ENCODE results near the gene ARHGAP22. TPM values are rescaled to one million over a fixed set of nuclear protein-coding genes. Genes with fewer than 3 reads are reported as not detected.

ARHGAP22 gene
- total RNA-seq, 1 experiment from 2014 or later = 0.24 TPM

DNA sequence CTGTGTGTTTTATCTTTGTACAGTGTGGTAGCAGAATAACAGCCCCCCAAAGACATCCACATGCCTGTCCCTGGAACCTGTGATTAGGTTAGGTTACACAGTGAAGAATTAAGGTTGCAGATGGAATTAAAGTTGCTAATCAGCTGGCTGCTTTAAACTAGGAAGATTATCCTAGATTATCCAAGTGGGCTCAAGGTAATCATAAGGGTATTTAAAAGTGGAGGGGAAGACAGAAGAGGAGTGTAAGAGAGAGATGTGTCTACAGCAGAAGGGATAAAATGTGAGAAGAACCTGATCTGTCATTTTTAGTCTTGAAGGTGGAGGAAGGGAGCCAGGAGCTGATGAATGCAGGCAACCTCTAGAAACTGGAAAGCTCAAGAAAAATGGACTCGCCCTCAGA lies 117.6 kb downstream of the ARHGAP22 start:
- DNase-seq (ENCODE audit: low read depth, low spot score) = no peak
- in situ Hi-C loops (cut with HindIII; ENCODE audit: low pct_unique_long_range_greater_than_20kb, low sequenced_read_pairs) = no loop called here

DNA sequence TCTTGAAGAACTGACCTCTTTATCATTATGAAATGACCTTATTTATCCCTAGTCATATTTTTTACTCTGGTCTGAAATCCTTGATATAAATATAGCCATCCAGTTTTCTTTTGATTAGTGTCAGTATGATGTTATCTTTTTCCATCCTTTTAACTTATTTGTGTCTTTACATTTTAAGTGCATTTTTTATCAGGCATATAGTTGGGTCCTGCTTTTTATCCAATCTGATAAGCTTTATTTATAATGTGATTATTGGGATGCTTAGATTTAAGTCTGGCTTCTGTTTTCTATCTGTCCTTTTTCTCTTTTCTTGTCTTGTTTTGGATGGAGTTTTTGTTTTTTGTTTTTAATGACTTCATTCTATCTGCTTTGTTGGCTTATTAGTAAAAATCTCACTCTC lies 119.2 kb downstream of the ARHGAP22 start:
- no peak for DNase-seq (ENCODE audit: low read depth, low spot score)
- in situ Hi-C loops (cut with HindIII; ENCODE audit: low pct_unique_long_range_greater_than_20kb, low sequenced_read_pairs) = no loop called here

DNA sequence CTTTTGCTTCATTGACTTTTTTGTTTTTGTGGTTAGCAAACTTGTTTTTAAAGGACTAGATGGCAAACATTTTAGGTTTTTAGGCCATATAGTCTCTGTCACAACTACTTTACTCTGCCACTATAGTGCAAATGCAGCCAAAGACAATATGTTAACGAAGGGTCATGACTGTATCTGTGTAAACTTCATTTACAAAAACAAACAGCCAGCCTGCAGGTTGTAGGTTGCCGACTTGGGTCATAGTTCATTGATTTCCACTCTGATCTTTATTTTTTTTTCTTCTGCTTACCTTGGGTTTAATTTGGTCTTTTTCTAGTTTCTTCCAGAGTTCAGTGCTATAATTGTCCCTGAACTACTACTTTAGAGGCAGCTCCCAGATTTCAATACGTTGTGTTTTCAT lies 120.0 kb downstream of the ARHGAP22 start:
- DNase-seq (ENCODE audit: low read depth, low spot score) = no peak
- in situ Hi-C loops (cut with HindIII; ENCODE audit: low pct_unique_long_range_greater_than_20kb, low sequenced_read_pairs) = no loop called here

DNA sequence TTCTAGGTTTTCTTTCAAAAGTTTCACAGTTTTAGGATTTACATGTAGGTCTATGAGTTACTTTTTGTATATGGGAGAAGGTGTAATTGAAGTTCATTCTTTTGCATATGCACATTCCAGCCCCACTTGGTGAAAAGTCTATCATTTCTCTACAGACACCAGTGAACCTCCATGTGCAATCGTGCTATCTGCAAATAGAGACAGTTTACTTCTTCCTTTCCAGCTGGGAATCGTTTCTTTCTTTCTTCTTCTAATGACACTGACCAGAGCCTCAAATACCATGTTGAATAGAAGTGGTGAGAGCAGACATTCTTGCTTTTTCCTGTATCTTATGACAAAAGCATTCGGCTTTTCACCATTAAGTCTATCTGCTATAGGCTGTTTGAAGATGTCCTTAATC lies 122.7 kb downstream of the ARHGAP22 start:
- in situ Hi-C loops (cut with HindIII; ENCODE audit: low pct_unique_long_range_greater_than_20kb, low sequenced_read_pairs) = no loop called here
- no peak for DNase-seq (ENCODE audit: low read depth, low spot score)

DNA sequence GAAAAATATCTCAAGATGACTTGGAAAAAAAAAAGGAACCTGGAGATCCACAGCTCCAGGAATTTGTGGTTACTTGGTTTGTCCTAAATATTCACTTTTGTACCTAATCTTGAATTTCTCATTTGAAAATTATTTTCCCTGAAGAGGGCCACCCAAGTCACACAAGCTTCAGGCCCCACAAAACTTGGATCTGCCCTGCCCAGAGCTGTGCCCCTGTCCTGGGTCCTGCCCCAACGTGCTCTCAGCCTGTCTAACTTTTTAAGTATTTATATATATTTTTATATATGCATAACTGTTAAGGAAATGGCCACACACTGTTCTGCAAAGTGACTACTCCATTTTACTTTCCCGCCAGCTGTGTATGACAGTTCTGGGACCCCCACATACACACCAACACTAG lies 123.5 kb downstream of the ARHGAP22 start:
- DNase-seq (ENCODE audit: low read depth, low spot score) = no peak
- in situ Hi-C loops (cut with HindIII; ENCODE audit: low pct_unique_long_range_greater_than_20kb, low sequenced_read_pairs) = no loop called here

DNA sequence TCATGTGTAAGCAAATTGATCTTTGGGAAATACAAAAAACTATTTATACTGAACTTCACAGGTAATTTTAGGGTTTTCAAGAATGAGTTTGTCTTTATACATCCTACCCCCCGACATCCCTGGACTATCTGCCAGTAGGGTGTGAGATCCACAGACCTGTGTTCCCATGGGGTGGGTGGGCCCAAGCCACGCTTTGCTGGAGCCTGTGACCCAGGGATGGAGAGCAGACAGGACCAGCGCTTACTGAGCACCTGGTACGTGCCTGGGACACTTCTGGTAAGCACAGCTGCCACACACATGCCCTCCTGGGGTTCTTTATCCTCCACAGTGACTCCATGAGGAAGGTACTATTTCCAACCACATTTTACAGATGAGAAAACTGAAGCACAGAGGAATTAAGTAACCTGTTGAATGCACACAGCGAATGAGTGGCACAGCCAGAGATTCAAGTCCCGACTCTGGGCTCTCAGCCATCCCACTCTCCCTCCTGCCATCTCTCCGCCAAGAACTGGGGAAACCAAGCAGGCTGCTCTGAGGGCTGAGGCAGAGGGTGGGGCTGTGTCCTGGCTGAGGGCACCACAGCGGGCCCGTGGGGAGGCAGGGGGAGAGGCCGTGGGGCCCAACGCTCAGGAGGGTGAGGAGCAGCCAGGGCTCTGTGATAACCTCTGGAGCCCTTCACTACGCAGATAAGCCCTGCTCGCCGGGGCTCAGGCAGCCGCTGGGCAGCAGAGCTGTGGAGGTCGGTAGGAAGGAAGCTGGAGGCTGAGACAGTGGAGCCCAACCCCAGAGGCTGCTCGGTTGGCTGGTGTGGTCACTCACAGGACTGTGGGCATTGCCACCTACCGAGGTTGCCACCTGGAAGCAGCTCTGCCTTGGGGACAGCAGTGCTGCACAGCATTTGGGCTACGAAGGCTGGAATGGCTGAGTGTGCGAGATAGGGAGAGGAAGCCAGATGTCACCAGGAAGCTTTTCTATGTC lies 124.2 kb downstream of the ARHGAP22 start:
- in situ Hi-C loops (cut with HindIII; ENCODE audit: low pct_unique_long_range_greater_than_20kb, low sequenced_read_pairs) = no loop called here

DNA sequence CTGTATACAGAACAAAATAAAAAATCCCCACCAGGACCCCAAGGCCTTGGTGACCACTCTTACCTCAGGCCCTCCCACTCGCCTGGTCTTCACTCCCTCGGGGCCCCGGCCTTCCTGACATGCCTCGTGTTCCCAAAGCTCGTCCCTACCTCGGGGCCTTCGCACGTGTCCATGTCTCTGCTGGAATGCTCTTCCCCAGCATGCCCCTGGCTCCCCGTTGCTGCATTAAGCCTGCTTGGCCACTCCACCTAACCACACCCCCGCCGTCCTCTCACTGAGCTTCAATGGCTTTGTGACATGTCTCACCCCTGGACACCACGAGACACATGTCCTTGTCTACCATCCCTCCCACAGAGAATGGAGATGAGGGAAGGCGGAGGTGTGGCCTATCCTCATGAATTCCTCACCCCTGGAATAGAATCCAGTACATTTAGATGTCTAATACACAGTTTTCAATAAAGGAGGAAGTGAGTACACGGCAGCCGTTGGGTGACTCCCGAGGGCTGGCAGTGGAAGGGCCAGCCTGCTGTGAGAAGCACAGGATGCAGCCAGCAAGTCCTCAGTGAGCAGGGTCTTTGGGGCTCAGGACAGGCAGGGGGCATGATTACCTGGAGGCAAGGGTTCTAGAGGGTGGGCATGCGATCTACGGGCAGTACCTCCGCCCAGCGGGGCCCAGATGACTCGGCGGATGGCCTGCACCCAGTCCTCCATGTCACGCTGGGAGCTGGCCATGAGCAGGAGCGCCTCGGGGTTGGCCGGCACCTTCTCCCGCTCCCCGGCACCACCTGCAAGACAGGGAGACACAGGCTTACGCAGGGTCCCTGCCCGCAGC lies 125.7 kb downstream of the ARHGAP22 start:
- no peak for DNase-seq (ENCODE audit: low read depth, low spot score)
- in situ Hi-C loops (cut with HindIII; ENCODE audit: low pct_unique_long_range_greater_than_20kb, low sequenced_read_pairs) = no loop called here

More for the DNA sequence above, 124.2 kb downstream of the ARHGAP22 start:
- DNase-seq (ENCODE audit: low read depth, low spot score) = no peak

DNA sequence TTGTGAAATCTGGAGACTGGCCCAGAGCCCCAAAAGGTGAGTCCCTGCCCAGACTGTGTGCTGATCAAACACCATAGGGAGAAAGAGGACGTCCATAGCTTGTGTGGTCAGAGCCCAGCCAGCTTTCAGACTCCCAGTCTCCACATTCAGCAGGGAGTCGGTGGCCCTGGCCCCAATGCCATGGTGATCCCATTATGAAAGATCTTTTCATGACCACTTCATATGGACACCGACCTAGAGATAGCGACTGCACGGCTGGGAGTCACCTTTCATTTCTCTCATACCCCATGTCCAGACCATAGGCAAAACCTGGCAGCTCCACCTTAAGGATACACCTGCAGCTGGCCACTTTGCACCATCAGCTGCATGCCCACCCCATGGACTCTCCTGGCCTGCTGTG lies 126.4 kb downstream of the ARHGAP22 start:
- in situ Hi-C loops (cut with HindIII; ENCODE audit: low pct_unique_long_range_greater_than_20kb, low sequenced_read_pairs) = no loop called here
- no peak for DNase-seq (ENCODE audit: low read depth, low spot score)

DNA sequence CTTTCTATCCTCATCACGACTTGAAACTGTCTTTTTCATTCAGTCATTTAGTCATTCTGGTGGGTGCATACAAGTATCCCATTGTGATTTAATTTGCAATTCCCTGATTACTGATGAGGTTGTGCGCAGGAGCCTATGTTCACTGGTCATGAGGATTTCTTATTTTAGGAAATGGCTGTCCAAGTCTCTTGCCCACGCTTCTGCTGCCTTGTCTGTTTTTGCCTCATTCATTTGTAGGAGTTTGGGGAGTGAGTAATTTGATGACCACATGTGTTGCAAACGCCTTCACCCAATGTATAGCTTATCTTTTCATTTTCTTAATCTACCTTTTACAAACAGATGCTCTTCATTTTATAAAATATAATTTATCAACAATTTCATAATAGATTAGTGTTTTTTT lies 127.3 kb downstream of the ARHGAP22 start:
- in situ Hi-C loops (cut with HindIII; ENCODE audit: low pct_unique_long_range_greater_than_20kb, low sequenced_read_pairs) = no loop called here

DNA sequence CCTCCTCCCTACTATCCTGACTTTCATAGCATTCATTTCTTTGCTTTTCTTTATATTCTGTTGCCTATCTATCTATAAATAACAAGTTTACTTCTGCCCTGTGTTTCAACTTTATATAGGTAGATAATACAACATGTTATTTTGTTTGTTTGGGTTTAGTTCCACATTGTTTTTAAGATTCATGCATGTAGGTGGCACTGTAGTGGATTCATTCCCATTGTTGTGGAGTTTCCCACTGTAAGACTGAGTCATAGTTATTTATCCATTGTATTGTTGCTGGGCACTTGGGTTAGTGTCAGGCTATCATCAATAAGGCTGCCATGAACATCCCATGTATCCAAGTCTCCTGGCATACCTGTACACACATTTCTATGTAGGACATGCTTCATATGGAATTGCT lies 127.7 kb downstream of the ARHGAP22 start:
- DNase-seq (ENCODE audit: low read depth, low spot score) = no peak
- in situ Hi-C loops (cut with HindIII; ENCODE audit: low pct_unique_long_range_greater_than_20kb, low sequenced_read_pairs) = no loop called here

More for the DNA sequence above, 127.3 kb downstream of the ARHGAP22 start:
- no peak for DNase-seq (ENCODE audit: low read depth, low spot score)

DNA sequence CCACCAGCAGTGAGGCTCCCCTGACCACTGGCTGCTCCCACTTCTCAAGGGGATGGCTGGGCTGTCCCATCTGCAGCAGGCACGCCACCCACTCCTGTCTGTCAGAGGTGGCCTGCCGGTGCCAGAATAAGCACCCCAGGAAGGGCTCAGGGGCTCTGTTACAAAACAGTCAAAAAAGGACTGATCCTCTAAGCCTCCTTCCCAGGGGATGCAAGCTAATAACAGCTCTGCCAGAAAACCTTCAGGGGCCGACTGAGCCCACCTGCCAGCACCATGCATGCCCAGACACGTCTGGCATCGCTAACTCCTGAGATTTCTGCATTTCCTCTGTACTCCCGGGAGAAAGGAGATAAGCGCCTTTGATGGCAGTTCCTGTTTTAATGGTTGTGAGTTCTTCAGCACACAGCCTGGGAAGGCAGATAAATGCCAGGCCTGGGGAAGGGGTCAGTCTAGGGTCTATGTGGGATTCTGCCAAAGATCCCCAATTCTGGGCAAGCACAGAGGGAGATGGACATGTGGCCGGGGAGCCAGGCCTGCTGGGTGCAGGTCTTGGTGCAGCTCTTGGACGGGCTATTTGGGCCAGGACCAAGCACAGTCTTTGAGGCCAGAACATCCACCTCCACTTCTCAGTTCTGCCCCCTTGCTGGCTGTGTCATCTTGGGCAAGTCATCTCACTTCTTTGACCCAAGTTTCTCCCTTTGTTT lies 128.4 kb downstream of the ARHGAP22 start:
- in situ Hi-C loops (cut with HindIII; ENCODE audit: low pct_unique_long_range_greater_than_20kb, low sequenced_read_pairs) = no loop called here
- DNase-seq (ENCODE audit: low read depth, low spot score) = no peak

DNA sequence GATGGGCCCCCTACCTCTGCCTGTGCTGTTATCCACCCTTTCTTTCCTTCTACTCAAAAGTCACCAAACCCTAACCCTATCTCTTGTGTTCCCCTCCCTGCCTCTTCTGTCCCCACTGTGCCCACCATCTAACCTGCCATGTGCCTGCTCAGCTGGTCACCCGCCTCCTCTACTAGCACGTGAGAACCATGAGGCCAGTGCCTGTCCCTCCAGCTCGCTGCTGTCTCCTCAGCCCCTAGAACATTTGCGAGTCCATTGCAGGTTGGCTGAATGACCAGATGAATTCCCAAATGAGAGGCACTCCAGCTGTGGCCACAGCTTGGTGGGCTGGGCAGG lies 129.0 kb downstream of the ARHGAP22 start:
- in situ Hi-C loops (cut with HindIII; ENCODE audit: low pct_unique_long_range_greater_than_20kb, low sequenced_read_pairs) = no loop called here
- no peak for DNase-seq (ENCODE audit: low read depth, low spot score)

DNA sequence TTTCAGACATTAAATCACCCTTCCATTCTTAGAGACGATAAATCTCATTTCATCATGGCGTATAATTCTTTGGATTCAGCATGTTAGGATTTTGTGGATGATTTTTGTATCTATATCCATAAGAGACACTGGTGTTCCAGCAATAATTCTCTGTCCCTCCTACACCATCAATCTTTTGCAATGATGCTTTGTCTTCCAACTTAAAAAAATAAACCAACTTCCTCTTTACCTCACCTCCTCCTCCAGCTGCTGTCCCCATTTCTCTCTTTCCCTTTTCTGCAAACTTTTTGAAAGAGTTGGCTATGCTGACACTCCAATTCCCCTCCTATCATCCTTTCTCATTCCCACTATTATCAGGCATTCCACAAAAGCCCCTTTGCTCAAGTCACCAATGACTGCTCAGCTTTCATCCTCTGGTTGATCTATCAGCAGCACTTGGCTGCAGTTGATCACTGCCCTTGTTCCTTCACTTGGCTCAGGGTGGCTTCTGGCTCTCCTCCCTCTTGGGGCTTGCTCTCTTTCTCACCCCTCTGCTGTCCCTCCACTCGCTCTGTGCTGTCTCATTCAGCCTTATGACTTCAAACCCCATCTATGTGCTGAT lies 130.0 kb downstream of the ARHGAP22 start:
- in situ Hi-C loops (cut with HindIII; ENCODE audit: low pct_unique_long_range_greater_than_20kb, low sequenced_read_pairs) = no loop called here
- DNase-seq (ENCODE audit: low read depth, low spot score) = no peak

DNA sequence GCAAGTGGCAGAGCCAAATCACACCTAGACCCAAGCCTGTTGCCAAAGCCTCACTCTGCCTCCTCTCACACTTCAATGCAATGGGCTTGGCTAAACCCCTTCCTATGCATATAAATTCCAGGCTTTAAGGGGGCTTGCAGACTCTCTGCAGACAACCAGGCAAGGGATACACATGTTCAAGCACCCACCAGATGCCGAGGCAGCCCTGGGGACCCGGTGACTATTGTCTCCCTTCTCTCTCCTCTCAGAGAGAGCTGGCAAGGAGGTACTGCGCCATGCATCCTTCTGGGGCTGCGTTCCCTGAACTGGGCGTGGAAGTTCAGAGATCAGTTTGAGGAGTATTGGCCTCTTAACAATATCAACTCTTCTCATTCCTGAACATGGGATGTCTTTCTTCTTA lies 131.2 kb downstream of the ARHGAP22 start:
- in situ Hi-C loops (cut with HindIII; ENCODE audit: low pct_unique_long_range_greater_than_20kb, low sequenced_read_pairs) = no loop called here
- no peak for DNase-seq (ENCODE audit: low read depth, low spot score)

DNA sequence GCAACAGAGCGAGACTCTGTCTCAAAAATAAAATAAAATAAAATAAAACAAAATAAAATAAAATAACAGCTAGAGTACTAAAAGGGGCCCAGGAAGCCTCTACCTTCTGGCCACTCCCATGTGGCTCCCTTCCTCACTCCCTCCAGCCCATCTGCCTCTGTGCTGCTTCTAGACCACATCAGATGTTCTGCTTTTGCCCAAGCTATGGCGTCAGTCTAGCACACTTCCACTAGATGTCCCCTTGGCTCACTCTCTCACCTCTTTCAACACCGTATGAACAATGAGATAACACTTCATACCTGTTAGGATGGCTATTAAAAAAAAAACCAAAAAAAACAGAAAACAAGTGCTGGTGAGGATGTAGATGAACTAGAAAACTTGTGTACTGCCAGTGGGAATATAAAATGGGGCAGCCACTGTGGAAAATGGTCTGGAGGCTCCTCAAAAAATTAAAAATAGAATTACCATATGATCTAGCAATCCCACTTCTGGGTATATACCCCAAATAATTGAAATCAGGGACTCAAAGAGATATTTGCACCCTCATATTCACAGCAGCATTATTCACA lies 132.3 kb downstream of the ARHGAP22 start:
- no peak for DNase-seq (ENCODE audit: low read depth, low spot score)
- in situ Hi-C loops (cut with HindIII; ENCODE audit: low pct_unique_long_range_greater_than_20kb, low sequenced_read_pairs) = no loop called here

DNA sequence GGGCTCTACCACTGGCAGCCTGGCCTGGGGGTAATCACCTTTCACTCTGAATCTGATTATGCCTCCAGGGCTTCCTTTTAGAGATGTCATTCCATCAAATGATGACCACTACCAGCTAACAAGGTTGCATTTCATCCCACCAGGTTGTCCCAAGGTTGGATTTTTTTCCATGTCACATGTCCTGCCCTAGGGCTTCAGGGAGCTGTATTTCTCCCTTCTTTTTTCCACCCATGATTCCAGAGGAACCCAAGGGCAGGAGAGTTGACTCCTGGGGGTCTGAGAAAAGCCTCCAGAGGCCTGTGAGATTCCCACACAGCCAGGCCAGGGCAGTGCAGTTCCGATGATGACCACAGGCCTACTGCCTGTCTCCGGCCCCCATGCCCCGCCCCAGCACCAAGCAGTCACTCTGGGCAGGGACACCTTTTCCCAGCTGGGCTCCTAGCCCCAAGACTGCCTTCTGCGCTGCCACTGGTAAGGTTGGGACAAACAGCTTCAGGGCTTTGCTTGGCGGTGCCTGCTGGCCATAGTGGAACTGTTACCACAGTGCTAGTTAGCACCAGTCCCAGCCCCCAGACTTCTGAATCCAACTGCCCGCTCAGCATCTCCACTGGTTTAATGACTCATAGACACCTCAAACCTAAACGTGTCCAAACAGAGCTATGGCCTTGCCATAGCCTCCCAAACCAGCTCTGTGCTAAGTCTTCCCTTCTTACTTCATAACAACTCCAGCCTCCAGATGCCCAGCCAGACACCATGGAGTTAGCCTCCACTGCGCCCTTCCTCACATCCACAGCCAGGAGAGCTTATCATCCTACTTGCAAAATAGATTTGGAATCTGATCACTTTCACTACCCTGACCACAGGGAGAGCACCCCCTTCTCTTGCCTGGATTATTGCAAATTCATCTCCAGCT lies 133.7 kb downstream of the ARHGAP22 start:
- no peak for DNase-seq (ENCODE audit: low read depth, low spot score)

More for the DNA sequence above, 133.7 kb downstream of the ARHGAP22 start:
- in situ Hi-C loops (cut with HindIII; ENCODE audit: low pct_unique_long_range_greater_than_20kb, low sequenced_read_pairs) = no loop called here
